ENCODE results near the gene NOP10. TPM values are rescaled to one million over a fixed set of nuclear protein-coding genes. Genes with fewer than 3 reads are reported as not detected.

NOP10 gene
- total RNA-seq, 4 donors from 2014 or later, result 62.6 to 164 (median 142) TPM

DNA sequence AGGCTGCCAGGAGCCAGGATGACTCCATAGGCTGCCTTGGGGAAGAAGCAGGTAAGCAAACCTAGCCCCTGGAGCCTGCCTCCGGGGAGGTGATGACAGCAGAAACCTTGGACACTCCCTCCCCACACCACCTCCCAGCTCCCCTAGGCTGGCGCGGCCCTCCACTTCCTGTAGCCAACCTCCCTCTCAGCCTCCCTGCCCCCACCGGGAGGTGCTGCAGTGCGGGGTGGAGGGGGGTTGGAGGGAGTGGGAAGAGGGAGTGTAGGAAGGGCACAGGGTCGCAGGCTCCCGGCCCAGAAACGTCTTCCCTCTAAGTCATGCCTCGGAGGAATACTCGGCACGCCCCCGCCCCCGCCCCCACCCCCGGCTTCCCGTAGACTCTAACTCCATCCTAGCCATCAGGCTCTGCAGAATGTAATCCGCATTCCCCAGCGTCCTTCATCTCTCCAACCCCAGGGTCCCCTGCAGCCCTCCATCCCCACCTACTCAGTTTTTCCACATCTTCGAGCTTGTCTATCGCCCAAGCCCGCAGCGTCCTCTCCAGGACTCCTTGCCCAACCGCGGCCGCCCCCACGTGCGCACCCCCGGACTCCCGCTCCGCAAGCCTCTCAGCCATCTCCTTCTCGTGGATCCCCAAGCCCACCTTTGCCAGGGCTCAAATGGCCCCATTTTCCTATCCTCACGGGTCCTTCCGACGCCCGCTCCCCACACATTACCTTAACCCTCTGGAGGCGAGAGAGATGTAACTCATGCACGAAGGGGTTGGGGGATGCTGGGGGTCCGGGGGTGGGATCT, 23.5 kb upstream of the NOP10 start:
- peaks cover 8 to 13% of the 10 kb centered on the region in 2 donors for H3K4me1 ChIP-seq
- no peaks in the 10 kb centered on the region for H3K9me3 ChIP-seq
- no peaks in the 10 kb centered on the region for H3K27me3 ChIP-seq
- peak; percentile 67 to 71 for DNase-seq
- intact Hi-C loops (cut with DNase I), result loop anchor here (5.0 to 10.0 kb wide), 3 partner anchors 52 to 262 kb away; partner anchors contain the start of genes EMC7, GOLGA8B and PGBD4
- no peaks in the 10 kb centered on the region for H3K36me3 ChIP-seq
- TF ChIP-seq CTCF (IDR thresholded peaks at IDR 0.05), result no peak
- no peak for TF ChIP-seq POLR2A (IDR thresholded peaks at IDR 0.05)
- WGBS, 2 donors, result 1 to 2% methylated on average over 36 to 37 of the region's 37 CpGs
- peak overlapping the region in 1 of 3 donors; percentile 95 for H3K27ac ChIP-seq
- H3K4me3 ChIP-seq (replicated peaks in 1 of 3), result peak overlapping the region; percentile 11 to 99 (median 55)

GRCh38 chr15:34365836-34366235, 22.9 kb upstream of the NOP10 start:
- no peak for DNase-seq
- WGBS, 2 donors, result 43 to 50% methylated on average over 5 of the region's 5 CpGs
- no peaks in the 10 kb centered on the region for H3K36me3 ChIP-seq
- peak overlapping the region in 1 of 3 donors; percentile 36 for H3K27ac ChIP-seq
- H3K4me1 ChIP-seq, result peaks cover 8 to 13% of the 10 kb centered on the region in 2 donors
- no peak for TF ChIP-seq CTCF (IDR thresholded peaks at IDR 0.05)
- no peak for TF ChIP-seq POLR2A (IDR thresholded peaks at IDR 0.05)
- intact Hi-C loops (cut with DNase I), result loop anchor here (5.0 to 10.0 kb wide), 3 partner anchors 51 to 261 kb away; partner anchors contain the start of genes EMC7, GOLGA8B and PGBD4
- H3K4me3 ChIP-seq (replicated peaks in 1 of 3), result peak overlapping the region in 2 of 3 donors; percentile 11 to 99
- H3K27me3 ChIP-seq, result no peaks in the 10 kb centered on the region
- H3K9me3 ChIP-seq, result no peaks in the 10 kb centered on the region

DNA sequence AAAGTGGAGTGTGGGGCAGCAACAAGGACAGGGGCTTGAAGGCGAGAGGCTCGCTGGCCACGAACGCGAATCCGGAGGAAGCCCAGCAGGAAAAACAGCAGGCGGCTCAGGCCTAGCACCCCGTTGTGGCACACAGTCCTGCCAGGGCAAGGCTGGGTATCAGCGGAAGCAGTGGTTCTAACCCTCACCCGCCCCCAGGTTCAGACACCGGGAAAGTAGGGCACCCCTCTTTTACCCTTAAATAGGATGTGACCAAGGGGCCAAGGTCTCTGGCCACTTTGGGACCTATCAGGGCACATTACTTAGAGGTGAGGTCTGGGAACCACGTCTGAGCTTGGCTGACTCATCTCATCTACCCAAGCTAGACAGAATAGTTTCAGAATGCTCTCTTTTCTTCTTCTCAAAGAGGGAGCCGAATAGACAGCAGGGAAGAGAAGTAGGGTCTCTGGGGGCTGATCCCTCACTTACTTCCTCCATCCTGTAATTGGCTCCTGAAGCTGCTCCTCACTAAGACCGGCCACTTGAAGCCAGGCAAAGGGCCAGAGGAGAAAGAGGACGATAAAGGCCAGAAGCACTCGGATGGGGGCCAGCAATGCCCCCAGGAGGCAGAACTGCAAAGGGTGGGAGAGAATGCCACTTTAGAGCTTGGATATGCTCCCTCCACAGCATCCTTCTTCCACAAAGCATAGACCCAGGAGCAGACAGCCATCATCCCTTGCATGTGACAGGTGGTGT, 22.3 kb upstream of the NOP10 start:
- 83 to 84% methylated on average over 15 to 16 of the region's 16 CpGs for WGBS, 2 donors
- no peaks in the 10 kb centered on the region for H3K36me3 ChIP-seq
- no peak overlapping the region for H3K4me3 ChIP-seq (replicated peaks in 1 of 3)
- H3K4me1 ChIP-seq, result peaks cover 8 to 13% of the 10 kb centered on the region in 2 donors
- H3K27ac ChIP-seq, result no peak overlapping the region
- no peak for DNase-seq
- intact Hi-C loops (cut with DNase I), result loop anchor here (5.0 to 10.0 kb wide), 3 partner anchors 50 to 260 kb away; partner anchors contain the start of genes EMC7, GOLGA8B and PGBD4
- no peaks in the 10 kb centered on the region for H3K27me3 ChIP-seq
- TF ChIP-seq POLR2A (IDR thresholded peaks at IDR 0.05) (no peak), CTCF (IDR thresholded peaks at IDR 0.05) (no peak)
- H3K9me3 ChIP-seq, result no peaks in the 10 kb centered on the region

GRCh38 chr15:34364041-34364440, 21.1 kb upstream of the NOP10 start:
- Histone ChIP-seq H3K27ac (no peak overlapping the region), H3K9me3 (no peaks in the 10 kb centered on the region), H3K27me3 (no peaks in the 10 kb centered on the region), H3K4me3 (replicated peaks in 1 of 3) (no peak overlapping the region), H3K36me3 (no peaks in the 10 kb centered on the region), H3K4me1 (peaks cover 8 to 13% of the 10 kb centered on the region in 2 donors)
- 92 to 93% methylated on average over 8 of the region's 8 CpGs for WGBS, 2 donors
- no peak for TF ChIP-seq CTCF (IDR thresholded peaks at IDR 0.05)
- TF ChIP-seq POLR2A (IDR thresholded peaks at IDR 0.05), result no peak
- intact Hi-C loops (cut with DNase I), result loop anchor here (5.0 to 10.0 kb wide), 3 partner anchors 49 to 259 kb away; partner anchors contain the start of genes EMC7 and PGBD4
- DNase-seq, result no peak
